ENCODE measurements around the gene ETF1. TPM values are rescaled to one million over a fixed set of nuclear protein-coding genes. Genes with fewer than 3 reads are reported as not detected.

ETF1 gene
- total and polyA plus RNA-seq, 9 of the 15 experiments (the other 6 are each of a cell fraction or from before 2014, with no cell fraction given) = 53.7 to 209 (median 164) TPM

DNA sequence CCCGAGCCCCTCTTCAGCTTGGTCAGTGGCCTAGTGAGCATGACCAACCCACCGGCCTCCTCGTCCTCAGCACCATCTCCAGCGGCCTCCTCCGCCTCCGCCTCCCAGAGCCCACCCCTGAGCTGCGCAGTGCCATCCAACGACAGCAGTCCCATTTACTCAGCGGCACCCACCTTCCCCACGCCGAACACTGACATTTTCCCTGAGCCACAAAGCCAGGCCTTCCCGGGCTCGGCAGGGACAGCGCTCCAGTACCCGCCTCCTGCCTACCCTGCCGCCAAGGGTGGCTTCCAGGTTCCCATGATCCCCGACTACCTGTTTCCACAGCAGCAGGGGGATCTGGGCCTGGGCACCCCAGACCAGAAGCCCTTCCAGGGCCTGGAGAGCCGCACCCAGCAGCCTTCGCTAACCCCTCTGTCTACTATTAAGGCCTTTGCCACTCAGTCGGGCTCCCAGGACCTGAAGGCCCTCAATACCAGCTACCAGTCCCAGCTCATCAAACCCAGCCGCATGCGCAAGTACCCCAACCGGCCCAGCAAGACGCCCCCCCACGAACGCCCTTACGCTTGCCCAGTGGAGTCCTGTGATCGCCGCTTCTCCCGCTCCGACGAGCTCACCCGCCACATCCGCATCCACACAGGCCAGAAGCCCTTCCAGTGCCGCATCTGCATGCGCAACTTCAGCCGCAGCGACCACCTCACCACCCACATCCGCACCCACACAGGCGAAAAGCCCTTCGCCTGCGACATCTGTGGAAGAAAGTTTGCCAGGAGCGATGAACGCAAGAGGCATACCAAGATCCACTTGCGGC lies 75.9 kb downstream of the ETF1 start (continued):
- TF ChIP-seq, protein P1, sequence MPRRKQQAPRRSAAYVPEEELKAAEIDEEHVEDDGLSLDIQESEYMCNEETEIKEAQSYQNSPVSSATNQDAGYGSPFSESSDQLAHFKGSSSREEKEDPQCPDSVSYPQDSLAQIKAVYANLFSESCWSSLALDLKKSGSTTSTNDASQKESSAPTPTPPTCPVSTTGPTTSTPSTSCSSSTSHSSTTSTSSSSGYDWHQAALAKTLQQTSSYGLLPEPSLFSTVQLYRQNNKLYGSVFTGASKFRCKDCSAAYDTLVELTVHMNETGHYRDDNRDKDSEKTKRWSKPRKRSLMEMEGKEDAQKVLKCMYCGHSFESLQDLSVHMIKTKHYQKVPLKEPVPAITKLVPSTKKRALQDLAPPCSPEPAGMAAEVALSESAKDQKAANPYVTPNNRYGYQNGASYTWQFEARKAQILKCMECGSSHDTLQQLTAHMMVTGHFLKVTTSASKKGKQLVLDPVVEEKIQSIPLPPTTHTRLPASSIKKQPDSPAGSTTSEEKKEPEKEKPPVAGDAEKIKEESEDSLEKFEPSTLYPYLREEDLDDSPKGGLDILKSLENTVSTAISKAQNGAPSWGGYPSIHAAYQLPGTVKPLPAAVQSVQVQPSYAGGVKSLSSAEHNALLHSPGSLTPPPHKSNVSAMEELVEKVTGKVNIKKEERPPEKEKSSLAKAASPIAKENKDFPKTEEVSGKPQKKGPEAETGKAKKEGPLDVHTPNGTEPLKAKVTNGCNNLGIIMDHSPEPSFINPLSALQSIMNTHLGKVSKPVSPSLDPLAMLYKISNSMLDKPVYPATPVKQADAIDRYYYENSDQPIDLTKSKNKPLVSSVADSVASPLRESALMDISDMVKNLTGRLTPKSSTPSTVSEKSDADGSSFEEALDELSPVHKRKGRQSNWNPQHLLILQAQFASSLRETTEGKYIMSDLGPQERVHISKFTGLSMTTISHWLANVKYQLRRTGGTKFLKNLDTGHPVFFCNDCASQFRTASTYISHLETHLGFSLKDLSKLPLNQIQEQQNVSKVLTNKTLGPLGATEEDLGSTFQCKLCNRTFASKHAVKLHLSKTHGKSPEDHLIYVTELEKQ (CRISPR knock-in tag; IDR thresholded peaks at IDR 0.05) = no peak
- TF ChIP-seq, protein P2, sequence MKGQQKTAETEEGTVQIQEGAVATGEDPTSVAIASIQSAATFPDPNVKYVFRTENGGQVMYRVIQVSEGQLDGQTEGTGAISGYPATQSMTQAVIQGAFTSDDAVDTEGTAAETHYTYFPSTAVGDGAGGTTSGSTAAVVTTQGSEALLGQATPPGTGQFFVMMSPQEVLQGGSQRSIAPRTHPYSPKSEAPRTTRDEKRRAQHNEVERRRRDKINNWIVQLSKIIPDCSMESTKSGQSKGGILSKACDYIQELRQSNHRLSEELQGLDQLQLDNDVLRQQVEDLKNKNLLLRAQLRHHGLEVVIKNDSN (CRISPR knock-in tag; IDR thresholded peaks at IDR 0.05) = no peak
- TF ChIP-seq IRF2 (CRISPR knock-in tag; IDR thresholded peaks at IDR 0.05) (peak; percentile 81), SRSF7 (optimal IDR thresholded peaks at IDR 0.05; ENCODE audit: low read depth, low read length) (peak; percentile 8), PML (IDR thresholded peaks at IDR 0.05; ENCODE audit: low read length) (peak; percentile 16; the same call in 1 of the 2 replicates), ZNF75A (CRISPR knock-in tag; IDR thresholded peaks at IDR 0.05) (no peak), ERF (CRISPR knock-in tag; IDR thresholded peaks at IDR 0.05) (no peak), ZNF507 (tag; conservative IDR thresholded peaks at IDR 0.05) (no peak), ZNF57 (CRISPR knock-in tag; IDR thresholded peaks at IDR 0.05) (no peak), ARNT (IDR thresholded peaks at IDR 0.05) (no peak), ZFP36 (IDR thresholded peaks at IDR 0.05; ENCODE audit: low read depth, low read length, partially characterized antibody) (no peak), ZSCAN29 (IDR thresholded peaks at IDR 0.05) (no peak), HNRNPH1 (optimal IDR thresholded peaks at IDR 0.05; ENCODE audit: low read depth, low read length) (no peak), MYNN (IDR thresholded peaks at IDR 0.05) (no peak), MYNN (CRISPR knock-in tag; IDR thresholded peaks at IDR 0.05) (no peak), TCFL5 (CRISPR knock-in tag; conservative IDR thresholded peaks at IDR 0.05) (no peak), RBM17 (IDR thresholded peaks at IDR 0.05; ENCODE audit: borderline replicate concordance, low read depth, low read length) (no peak), ARID1B (IDR thresholded peaks at IDR 0.05) (no peak), NCOA6 (IDR thresholded peaks at IDR 0.05) (no peak), XRCC5 (IDR thresholded peaks at IDR 0.05; ENCODE audit: low read depth, low read length) (no peak; the same call in 1 of the 2 replicates), DIDO1 (tag; IDR thresholded peaks at IDR 0.05; ENCODE audit: low read depth) (no peak), SRSF9 (IDR thresholded peaks at IDR 0.05; ENCODE audit: borderline replicate concordance, low read depth, low read length) (no peak), GATAD2B (IDR thresholded peaks at IDR 0.05; ENCODE audit: borderline replicate concordance) (no peak)
- TF ChIP-seq, protein P3, sequence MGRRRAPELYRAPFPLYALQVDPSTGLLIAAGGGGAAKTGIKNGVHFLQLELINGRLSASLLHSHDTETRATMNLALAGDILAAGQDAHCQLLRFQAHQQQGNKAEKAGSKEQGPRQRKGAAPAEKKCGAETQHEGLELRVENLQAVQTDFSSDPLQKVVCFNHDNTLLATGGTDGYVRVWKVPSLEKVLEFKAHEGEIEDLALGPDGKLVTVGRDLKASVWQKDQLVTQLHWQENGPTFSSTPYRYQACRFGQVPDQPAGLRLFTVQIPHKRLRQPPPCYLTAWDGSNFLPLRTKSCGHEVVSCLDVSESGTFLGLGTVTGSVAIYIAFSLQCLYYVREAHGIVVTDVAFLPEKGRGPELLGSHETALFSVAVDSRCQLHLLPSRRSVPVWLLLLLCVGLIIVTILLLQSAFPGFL (CRISPR knock-in tag; IDR thresholded peaks at IDR 0.05) = peak; percentile 10; the same call in 1 of the 2 replicates
- TF ChIP-seq, protein P4, sequence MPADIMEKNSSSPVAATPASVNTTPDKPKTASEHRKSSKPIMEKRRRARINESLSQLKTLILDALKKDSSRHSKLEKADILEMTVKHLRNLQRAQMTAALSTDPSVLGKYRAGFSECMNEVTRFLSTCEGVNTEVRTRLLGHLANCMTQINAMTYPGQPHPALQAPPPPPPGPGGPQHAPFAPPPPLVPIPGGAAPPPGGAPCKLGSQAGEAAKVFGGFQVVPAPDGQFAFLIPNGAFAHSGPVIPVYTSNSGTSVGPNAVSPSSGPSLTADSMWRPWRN (IDR thresholded peaks at IDR 0.05; ENCODE audit: low read depth) = no peak
